Epithelial cell of proximal tubule (primary cell): ENCODE results near the gene CHN2. TPM values are rescaled to one million over a fixed set of nuclear protein-coding genes. Genes with fewer than 3 reads are reported as not detected.
"Not testable (repeated sequence)": the region's sequence is repeated elsewhere in the genome, so short reads cannot be mapped to it uniquely, and the experiment has no call there.

Source experiments
- DNase-seq: peaks from one replicate; pipeline ENCODE4 v3.0.0-alpha.2; 2011; ENCODE audit warnings: low read depth
- H3K4me3 ChIP-seq: 2 replicates; pipeline ENCODE4 v1.5.1; 2011; ENCODE audit warnings: low read depth, mild to moderate bottlenecking, low read length
- CTCF ChIP-seq: conservative IDR thresholded peaks from 2 replicates; pipeline ENCODE4 v1.5.1; 2012; ENCODE audit warnings: low read depth, mild to moderate bottlenecking, low read length
- total RNA-seq: library from RNA; depleted of rRNA; stranded (reverse); fragments of >200 nt; gene quantifications from 2 replicates; pipeline ENCODE4 v1.2.3, GENCODE V29; 2015

CHN2 gene
- total RNA-seq, 1 donor from 2014 or later = 0.35 TPM

DNA sequence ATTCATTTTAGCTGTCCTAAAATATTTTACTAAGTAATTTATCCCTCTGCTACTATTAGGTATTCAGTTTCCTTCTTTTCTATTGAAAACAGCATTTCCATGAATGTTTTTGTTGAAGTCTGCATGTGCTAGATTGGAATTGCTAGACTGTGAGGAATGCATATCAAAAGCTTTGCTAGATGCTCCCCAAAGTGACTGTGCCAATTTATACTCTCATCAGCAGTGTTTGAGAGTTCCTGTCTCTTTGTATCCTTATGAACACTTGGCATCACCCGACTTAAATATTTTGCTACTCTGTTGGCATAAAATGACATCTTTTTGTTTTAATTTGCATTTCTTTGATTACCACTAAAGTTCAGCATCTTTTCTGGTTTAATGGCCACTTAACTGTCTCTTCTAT, 324.0 kb downstream of the CHN2 start:
- DNase-seq = no peak
- H3K4me3 ChIP-seq = no peak overlapping the region
- no peak for TF ChIP-seq CTCF

GRCh38 chr7:29523728-29524127, 329.2 kb downstream of the CHN2 start:
- no peak for TF ChIP-seq CTCF
- no peak for DNase-seq
- no peak overlapping the region for H3K4me3 ChIP-seq

- H3K4me3 ChIP-seq = no peak overlapping the region
- no peak for DNase-seq
- no peak for TF ChIP-seq CTCF
These were observed 333.0 kb downstream of the CHN2 start for GRCh38 chr7:29527505-29528108.

DNA sequence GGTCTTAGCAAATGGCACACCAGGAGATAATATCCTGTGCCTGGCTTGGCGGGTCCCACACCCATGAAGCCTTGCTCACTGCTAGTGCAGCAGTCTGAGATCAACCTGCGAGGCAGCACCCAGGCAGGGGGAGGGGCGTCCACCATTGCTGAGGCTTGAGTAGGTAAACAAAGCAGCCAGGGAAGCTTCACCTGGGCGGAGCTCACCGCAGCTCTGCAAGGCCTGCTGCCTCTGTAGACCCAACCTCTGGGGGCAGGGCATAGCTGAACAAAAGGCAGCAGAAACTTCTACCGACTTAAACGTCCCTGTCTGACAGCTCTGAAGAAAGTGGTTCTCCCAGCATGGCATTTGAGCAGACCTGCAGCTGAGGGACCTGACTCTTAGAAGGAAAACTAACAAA, 334.0 kb downstream of the CHN2 start:
- H3K4me3 ChIP-seq = not testable (repeated sequence)

More for the DNA sequence above, 334.0 kb downstream of the CHN2 start:
- not testable (repeated sequence) for DNase-seq

Other genes starting within 250 kb of the CHN2 start
- gene TRIL, start 236.4 kb upstream of the CHN2 start, total RNA-seq = 0.06 and 0.80 TPM in 2 replicates
- 12.0 and 31.3 TPM in 2 replicates for gene CPVL, start 48.2 kb upstream of the CHN2 start, total RNA-seq